K562 (cell line): ENCODE measurements around the gene RHOF. TPM values are rescaled to one million over a fixed set of nuclear protein-coding genes. Genes with fewer than 3 reads are reported as not detected.
A peak's percentile ranks its signal among the peaks of the same experiment; 100 is the strongest.

Source experiments
- ATAC-seq: fragments of 200-7000 bp; cut with Tn5 transposase; 3 replicates; pipeline ENCODE4 v1.9.1; 2020; ENCODE audit warnings: moderate library complexity
- BruUV-seq: library from RNA; stranded (reverse); fragments of 400-500 nt; replicated peaks from 2 replicates; lab custom pipeline; 2021; lab: Mats Ljungman, UMichigan
- CTCF ChIA-PET: fragments of 300-600 bp; formaldehyde crosslinking; extraction: SDS; loops from one replicate; lab custom pipeline; 2021; ENCODE audit warnings: low intra/inter-chr PET ratio; lab: Yijun Ruan, JAX
- POLR2A ChIA-PET: fragments of 300-600, 350-650 bp; sonication (Branson Sonifier 250); formaldehyde crosslinking; extraction: SDS; loops from one replicate; lab custom pipeline; 2021; ENCODE audit warnings: antibody characterized with exemption, inconsistent platforms; lab: Yijun Ruan, JAX
- DNase-seq, 4 experiments: peaks; one replicate each; pipeline versions ENCODE4 v3.0.0 to v3.0.0-alpha.2; 2011 to 2018; ENCODE audit warnings: low spot score in 3 of 4, mixed read lengths in 3 of 4; ENCODE audit errors: extremely low read depth in 1 of 4
- FAIRE-seq: peaks from 2 replicates; lab custom pipeline; 2011; peaks lifted over from hg19 to GRCh38; lab: Jason Lieb, UNC
- H2AFZ ChIP-seq: 2 replicates; pipeline ENCODE4 v1.6.0; 2011; ENCODE audit warnings: low read depth, low read length, control low read depth, inconsistent platforms
- H3K27ac ChIP-seq: fragments of 200-600 bp; 3 replicates; pipeline ENCODE4 v1.8.0; 2011; ENCODE audit warnings: low read depth, mild to moderate bottlenecking, control low read depth, inconsistent platforms, low read length, moderate library complexity, mixed read lengths; ENCODE audit errors: extremely low read depth
- H3K27me3 ChIP-seq, 2 experiments: fragments of 300-600 bp in 1 of 2; 2 replicates in 1 of 2; 3 replicates in 1 of 2; pipeline versions ENCODE4 v1.6.0 to v1.8.0; 2011; ENCODE audit warnings: inconsistent platforms in 2 of 2, low read length in 2 of 2, mild to moderate bottlenecking in 1 of 2, mixed read lengths in 1 of 2, moderate library complexity in 1 of 2; ENCODE audit not compliant: control insufficient read depth in 2 of 2, insufficient read depth in 2 of 2
- H3K36me3 ChIP-seq: fragments of 300-600 bp; 3 replicates; pipeline ENCODE4 v1.8.0; 2011; ENCODE audit warnings: mild to moderate bottlenecking, low read length, inconsistent platforms; ENCODE audit not compliant: control insufficient read depth, insufficient read depth
- H3K4me1 ChIP-seq, 2 experiments: fragments of 200-600 bp in 1 of 2; replicated peaks in 1 of 2; 2 replicates in 1 of 2; 3 replicates in 1 of 2; pipeline versions ENCODE4 v1.5.1 to v1.8.0; 2011; ENCODE audit warnings: inconsistent platforms in 2 of 2, low read length in 2 of 2, mild to moderate bottlenecking in 1 of 2, mixed read lengths in 1 of 2, moderate library complexity in 1 of 2; ENCODE audit not compliant: control insufficient read depth in 2 of 2, insufficient read depth in 2 of 2
- H3K4me2 ChIP-seq: 2 replicates; pipeline ENCODE4 v1.6.1; 2011; ENCODE audit warnings: low read length, control low read depth, inconsistent platforms, mixed read lengths; ENCODE audit not compliant: insufficient read depth
- H3K4me3 ChIP-seq: fragments of 200-600 bp; sonication (generic), shearing (Covaris generic); 2 replicates; pipeline ENCODE4 v1.5.1; 2016; ENCODE audit warnings: control low read depth, inconsistent platforms
- H3K79me2 ChIP-seq: fragments of 200-600 bp; 3 replicates; pipeline ENCODE4 v1.8.0; 2011; ENCODE audit warnings: low read length, inconsistent platforms; ENCODE audit not compliant: control insufficient read depth, insufficient read depth
- H3K9ac ChIP-seq, 2 experiments: 2 replicates each; pipeline versions ENCODE4 v1.6.0 to v1.6.1; 2011; ENCODE audit warnings: low read depth in 2 of 2, low read length in 2 of 2, control low read depth in 1 of 2, inconsistent platforms in 1 of 2, mild to moderate bottlenecking in 1 of 2, mixed read lengths in 1 of 2; ENCODE audit not compliant: insufficient read depth in 1 of 2
- H3K9me1 ChIP-seq: one replicate; pipeline ENCODE4 v1.6.0; 2011; ENCODE audit warnings: inconsistent platforms, mild to moderate bottlenecking, low read length, moderate library complexity; ENCODE audit not compliant: control insufficient read depth, insufficient read depth
- H3K9me3 ChIP-seq: replicated peaks from 2 replicates; pipeline ENCODE4 v1.5.1; 2011; ENCODE audit warnings: low read depth, low read length, inconsistent platforms; ENCODE audit not compliant: control insufficient read depth, insufficient read depth
- H4K20me1 ChIP-seq: replicated peaks from 2 replicates; pipeline ENCODE4 v1.6.1; 2011; ENCODE audit warnings: low read length, inconsistent platforms, mixed read lengths; ENCODE audit not compliant: control insufficient read depth, insufficient read depth
- STAG1 ChIP-seq: sonication (generic); formaldehyde crosslinking; IDR thresholded peaks from 2 replicates; pipeline ENCODE4 v1.5.0; 2020; ENCODE audit warnings: missing genetic modification reagents, borderline replicate concordance
- TBP ChIP-seq: optimal IDR thresholded peaks from 2 replicates; pipeline ENCODE3; 2011; ENCODE audit warnings: low read depth, low read length, improper control_type of control experiment
- ZNF644 ChIP-seq: fragments of 200-800 bp; sonication (Bioruptor generic); IDR thresholded peaks from 2 replicates; pipeline ENCODE4 v1.6.1; 2016; ENCODE audit warnings: low read depth, missing genetic modification characterization, missing compliant biosample characterization
- WGBS: fragments of 100-300 bp; shearing (Covaris generic); methylation state at CpG from one replicate; pipeline ENCODE4 v1.1.6; 2016; ENCODE audit warnings: low coverage, mixed read lengths; ENCODE audit not compliant: insufficient coverage; ENCODE audit errors: missing lambda C conversion rate; 5-methylcytosine and 5-hydroxymethylcytosine counted together
- in situ Hi-C: fragments of 300-500 bp; cut with MboI; formaldehyde crosslinking; loops from 4 replicates; pipeline ENCODE4 v1.15.0; 2018; ENCODE audit warnings: inconsistent platforms, mixed read lengths
- intact Hi-C: fragments of 100-400 bp; cut with micrococcal nuclease; formaldehyde crosslinking; loops from 2 replicates; pipeline ENCODE4 v1.14.2; 2022
- polyA plus RNA-seq, 8 experiments: library from polyadenylated mRNA; depleted of rRNA in 4 of 8; stranded (reverse) in 5 of 8; unstranded in 3 of 8; fragments of >200 nt; fragmentation: Nextera tagmentation in 2 of 8; fragmentation: Illumina TruSeq in 1 of 8; extraction: Ambion mirVana in 2 of 8; extraction: Trizol in 1 of 8; gene quantifications; 2 replicates each; pipeline versions ENCODE4 v1.2.1 to v1.2.3, GENCODE V29; 2011 to 2014; ENCODE audit warnings: inconsistent platforms in 1 of 8, missing spikeins in 1 of 8
- total RNA-seq, 7 experiments: library from RNA; depleted of rRNA in 6 of 7; stranded (reverse); fragments of >200 nt in 6 of 7; fragmentation: Illumina TruSeq in 2 of 7; extraction: Trizol in 2 of 7; gene quantifications; 2 replicates each; pipeline versions ENCODE4 v1.2.1 to v1.2.3, GENCODE V29; 2011 to 2021; ENCODE audit warnings: low replicate concordance in 1 of 7

RHOF gene
- total and polyA plus RNA-seq, 9 of the 15 experiments (the other 6 are each of a cell fraction or from before 2014, with no cell fraction given) = 0.13 to 10.1 (median 4.0) TPM

- Histone ChIP-seq H4K20me1 (peaks cover 23% of the 10 kb centered on the region), H3K4me3 (no peak overlapping the region), H3K4me1 (peaks cover 15 to 36% of the 10 kb centered on the region in 2 experiments), H3K9me3 (no peaks in the 10 kb centered on the region), H3K4me2 (no peak overlapping the region), H3K9me1 (peaks cover 3% of the 10 kb centered on the region), H3K79me2 (no peaks in the 10 kb centered on the region), H3K27me3 (no peaks in the 10 kb centered on the region), H3K9ac (no peak overlapping the region), H3K36me3 (peaks cover 9% of the 10 kb centered on the region; the same call in 1 of the 3 replicates), H2AFZ (no peak overlapping the region), H3K27ac (no peak overlapping the region)
- in situ Hi-C loops = no loop called here
- ChIA-PET CTCF (interaction anchor here (0.6 kb wide), 1 partner anchor 11 kb away, joined by 4 read pairs; no protein-coding TSS in a partner anchor), POLR2A (interaction anchor here (0.7 to 3.8 kb wide), 2 partner anchors 11 to 12 kb away, joined by 3 to 16 read pairs; partner anchors contain the start of gene RHOF)
- DNase-seq (no peak), ATAC-seq (no peak), FAIRE-seq (no peak)
- 30% methylated on average over 6 of the region's 6 CpGs for WGBS
- intact Hi-C loops = no loop called here
- TF ChIP-seq STAG1 (CRISPR knock-in tag) (no peak), ZNF644 (tag) (no peak), TBP (peak; percentile 14)
- BruUV-seq = no TSS peak
Measured at GRCh38 chr12:121783766-121784165, 9.7 kb downstream of the RHOF start.
